ENCODE measurements around the gene RNF130.
"Not testable (repeated sequence)": the region's sequence is repeated elsewhere in the genome, so short reads cannot be mapped to it uniquely, and the experiment has no call there.

The RNF130 gene

GRCh38 chr5:179963375-179963774 lies 108.2 kb downstream of the RNF130 start:
- no peaks in the 10 kb centered on the region for H3K9me3 ChIP-seq (ENCODE audit: low read length)
- H2AFZ ChIP-seq (ENCODE audit: low read length) = no peak overlapping the region
- H3K27ac ChIP-seq (ENCODE audit: low read depth, low read length, poor library complexity, severe bottlenecking) = no peak overlapping the region
- H3K4me1 ChIP-seq (ENCODE audit: insufficient read depth, low read length, severe bottlenecking) = peaks cover 41% of the 10 kb centered on the region
- no peak overlapping the region for H3K4me3 ChIP-seq (ENCODE audit: low read depth, low read length, poor library complexity, severe bottlenecking)
- H3K27me3 ChIP-seq (ENCODE audit: insufficient read depth, low read length) = no peaks in the 10 kb centered on the region
- no peaks in the 10 kb centered on the region; the same call in 1 of the 2 replicates for H3K36me3 ChIP-seq (ENCODE audit: insufficient read depth, low read length)
- H3K79me2 ChIP-seq (ENCODE audit: insufficient read depth, low read length) = no peaks in the 10 kb centered on the region
- no peak overlapping the region for H3K4me2 ChIP-seq (ENCODE audit: low read length)
- no peak for TF ChIP-seq EZH2 (IDR thresholded peaks at IDR 0.05; ENCODE audit: borderline replicate concordance, low read length)
- no peak for TF ChIP-seq CTCF (IDR thresholded peaks at IDR 0.05; ENCODE audit: low read length)
- no peaks in the 10 kb centered on the region for H4K20me1 ChIP-seq (ENCODE audit: insufficient read depth, low read length)
- H3K9me2 ChIP-seq (ENCODE audit: low read depth, low read length) = no peaks in the 10 kb centered on the region
- H3F3A ChIP-seq (ENCODE audit: insufficient read depth, low read length) = no peaks in the 10 kb centered on the region
- no peak overlapping the region for H3K9ac ChIP-seq (ENCODE audit: low read length)

GRCh38 chr5:179960204-179960831 lies 111.2 kb downstream of the RNF130 start:
- no peaks in the 10 kb centered on the region for H3K9me3 ChIP-seq (ENCODE audit: low read length)
- no peak overlapping the region for H3K4me2 ChIP-seq (ENCODE audit: low read length)
- H3K79me2 ChIP-seq (ENCODE audit: insufficient read depth, low read length) = no peaks in the 10 kb centered on the region
- no peaks in the 10 kb centered on the region for H3F3A ChIP-seq (ENCODE audit: insufficient read depth, low read length)
- no peak overlapping the region for H3K9ac ChIP-seq (ENCODE audit: low read length)
- no peak overlapping the region for H3K4me3 ChIP-seq (ENCODE audit: low read depth, low read length, poor library complexity, severe bottlenecking)
- no peak overlapping the region for H3K27ac ChIP-seq (ENCODE audit: low read depth, low read length, poor library complexity, severe bottlenecking)
- no peaks in the 10 kb centered on the region for H3K27me3 ChIP-seq (ENCODE audit: insufficient read depth, low read length)
- H3K9me2 ChIP-seq (ENCODE audit: low read depth, low read length) = no peaks in the 10 kb centered on the region
- H3K36me3 ChIP-seq (ENCODE audit: insufficient read depth, low read length) = no peaks in the 10 kb centered on the region; the same call in 1 of the 2 replicates
- H2AFZ ChIP-seq (ENCODE audit: low read length) = no peak overlapping the region
- H4K20me1 ChIP-seq (ENCODE audit: insufficient read depth, low read length) = no peaks in the 10 kb centered on the region
- TF ChIP-seq CTCF (IDR thresholded peaks at IDR 0.05; ENCODE audit: low read length) (no peak), EZH2 (IDR thresholded peaks at IDR 0.05; ENCODE audit: borderline replicate concordance, low read length) (no peak)
- peaks cover 15% of the 10 kb centered on the region for H3K4me1 ChIP-seq (ENCODE audit: insufficient read depth, low read length, severe bottlenecking)

GRCh38 chr5:179959641-179960040 lies 111.9 kb downstream of the RNF130 start:
- Histone ChIP-seq H3F3A (ENCODE audit: insufficient read depth, low read length) (no peaks in the 10 kb centered on the region), H3K79me2 (ENCODE audit: insufficient read depth, low read length) (no peaks in the 10 kb centered on the region), H3K27me3 (ENCODE audit: insufficient read depth, low read length) (no peaks in the 10 kb centered on the region), H3K9me2 (ENCODE audit: low read depth, low read length) (no peaks in the 10 kb centered on the region), H4K20me1 (ENCODE audit: insufficient read depth, low read length) (no peaks in the 10 kb centered on the region), H3K4me3 (ENCODE audit: low read depth, low read length, poor library complexity, severe bottlenecking) (no peak overlapping the region), H3K36me3 (ENCODE audit: insufficient read depth, low read length) (no peaks in the 10 kb centered on the region; the same call in 1 of the 2 replicates), H3K9me3 (ENCODE audit: low read length) (no peaks in the 10 kb centered on the region), H3K4me2 (ENCODE audit: low read length) (no peak overlapping the region), H2AFZ (ENCODE audit: low read length) (no peak overlapping the region), H3K27ac (ENCODE audit: low read depth, low read length, poor library complexity, severe bottlenecking) (no peak overlapping the region), H3K9ac (ENCODE audit: low read length) (no peak overlapping the region), H3K4me1 (ENCODE audit: insufficient read depth, low read length, severe bottlenecking) (peaks cover 8% of the 10 kb centered on the region)
- TF ChIP-seq CTCF (IDR thresholded peaks at IDR 0.05; ENCODE audit: low read length) (no peak), EZH2 (IDR thresholded peaks at IDR 0.05; ENCODE audit: borderline replicate concordance, low read length) (no peak)

- not testable (repeated sequence) for H3K27ac ChIP-seq (ENCODE audit: low read depth, low read length, poor library complexity, severe bottlenecking); H3K9me3 ChIP-seq (ENCODE audit: low read length); H4K20me1 ChIP-seq (ENCODE audit: insufficient read depth, low read length); H3K4me2 ChIP-seq (ENCODE audit: low read length); H3K9me2 ChIP-seq (ENCODE audit: low read depth, low read length); H3F3A ChIP-seq (ENCODE audit: insufficient read depth, low read length); H2AFZ ChIP-seq (ENCODE audit: low read length); H3K4me1 ChIP-seq (ENCODE audit: insufficient read depth, low read length, severe bottlenecking); H3K36me3 ChIP-seq (ENCODE audit: insufficient read depth, low read length); H3K79me2 ChIP-seq (ENCODE audit: insufficient read depth, low read length); H3K9ac ChIP-seq (ENCODE audit: low read length); H3K4me3 ChIP-seq (ENCODE audit: low read depth, low read length, poor library complexity, severe bottlenecking); H3K27me3 ChIP-seq (ENCODE audit: insufficient read depth, low read length)
Measured at GRCh38 chr5:179959118-179959517, 112.4 kb downstream of the RNF130 start.

Measured in OCI-LY1 (cell line).